HepG2 (cell line): ENCODE measurements around the gene ITK. TPM values are rescaled to one million over a fixed set of nuclear protein-coding genes. Genes with fewer than 3 reads are reported as not detected.

Experiments
- ATAC-seq: fragments of 200-7000 bp; cut with Tn5 transposase; 3 replicates; pipeline ENCODE4 v1.9.1; 2020; ENCODE audit warnings: mild to moderate bottlenecking, moderate library complexity
- BruUV-seq: library from RNA; stranded (reverse); fragments of 400-500 nt; replicated peaks from 2 replicates; lab custom pipeline; 2021; lab: Mats Ljungman, UMichigan
- CTCF ChIA-PET: fragments of 300-600 bp; formaldehyde crosslinking; extraction: SDS; loops from one replicate; lab custom pipeline; 2021; ENCODE audit warnings: low total read pairs, inconsistent platforms, low intra/inter-chr PET ratio; lab: Yijun Ruan, JAX
- POLR2A ChIA-PET: fragments of 350-600 bp; sonication (Branson Sonifier 250); formaldehyde crosslinking; loops from one replicate; lab custom pipeline; 2020; ENCODE audit warnings: antibody characterized with exemption, inconsistent platforms; lab: Yijun Ruan, JAX
- DNase-seq: peaks from one replicate; pipeline ENCODE4 v3.0.0-alpha.2; 2015; ENCODE audit warnings: low spot score
- FAIRE-seq: peaks from 3 replicates; lab custom pipeline; 2011; peaks lifted over from hg19 to GRCh38; lab: Jason Lieb, UNC
- H2AFZ ChIP-seq: one replicate; pipeline ENCODE4 v1.6.1; 2011; ENCODE audit warnings: low read length, inconsistent platforms
- H3K27ac ChIP-seq: fragments of 300-600 bp; 3 replicates; pipeline ENCODE4 v1.8.0; 2011; ENCODE audit warnings: mixed run types, mild to moderate bottlenecking, mixed read lengths, low read length, inconsistent platforms; ENCODE audit not compliant: insufficient read depth; ENCODE audit errors: extremely low read length
- H3K27me3 ChIP-seq, 2 experiments: fragments of 200-600 bp in 1 of 2; 2 replicates in 1 of 2; 3 replicates in 1 of 2; pipeline versions ENCODE4 v1.6.0 to v1.8.0; 2011; ENCODE audit warnings: low read length in 2 of 2, mild to moderate bottlenecking in 2 of 2, moderate library complexity in 2 of 2, inconsistent platforms in 1 of 2; ENCODE audit not compliant: insufficient read depth in 2 of 2, control insufficient read depth in 1 of 2
- H3K36me3 ChIP-seq, 2 experiments: fragments of 200-600 bp in 1 of 2; replicated peaks in 1 of 2; 2 replicates in 1 of 2; 3 replicates in 1 of 2; pipeline versions ENCODE4 v1.5.1 to v1.8.0; 2011; ENCODE audit warnings: low read length in 2 of 2, inconsistent platforms in 1 of 2; ENCODE audit not compliant: insufficient read depth in 2 of 2, control insufficient read depth in 1 of 2
- H3K4me1 ChIP-seq: 2 replicates; pipeline ENCODE4 v1.5.1; 2012; ENCODE audit warnings: low read length, inconsistent platforms; ENCODE audit not compliant: insufficient read depth
- H3K4me2 ChIP-seq: 2 replicates; pipeline ENCODE4 v1.6.0; 2011; ENCODE audit warnings: low read depth, low read length, inconsistent platforms
- H3K4me3 ChIP-seq, 3 experiments: fragments of 200-600 bp in 1 of 3; sonication (generic), shearing (Covaris generic) in 1 of 3; replicated peaks in 1 of 3; 2 replicates each; pipeline ENCODE4 v1.5.1; 2011 to 2016; ENCODE audit warnings: low read length in 3 of 3, inconsistent platforms in 2 of 3, low read depth in 2 of 3, mild to moderate bottlenecking in 2 of 3, control low read depth in 1 of 3, mixed read lengths in 1 of 3; ENCODE audit not compliant: insufficient read depth in 1 of 3
- H3K79me2 ChIP-seq: one replicate; pipeline ENCODE4 v1.6.1; 2011; ENCODE audit warnings: low read length, inconsistent platforms; ENCODE audit not compliant: insufficient read depth
- H3K9ac ChIP-seq: 2 replicates; pipeline ENCODE4 v1.6.0; 2011; ENCODE audit warnings: mild to moderate bottlenecking, low read depth, low read length, inconsistent platforms; ENCODE audit not compliant: insufficient read depth
- H3K9me3 ChIP-seq: 2 replicates; pipeline ENCODE4 v1.5.1; 2012; ENCODE audit warnings: mild to moderate bottlenecking, low read length
- H4K20me1 ChIP-seq: 2 replicates; pipeline ENCODE4 v1.6.0; 2011; ENCODE audit warnings: inconsistent platforms, mild to moderate bottlenecking, low read length, moderate library complexity; ENCODE audit not compliant: insufficient read depth
- FOXK1 ChIP-seq: sonication (generic); formaldehyde crosslinking; IDR thresholded peaks from 2 replicates; pipeline ENCODE4 v1.4.0; 2020; ENCODE audit warnings: low read depth, missing genetic modification reagents, borderline replicate concordance
- HMG20A ChIP-seq: IDR thresholded peaks from 2 replicates; pipeline ENCODE4 v1.6.1; 2016; ENCODE audit warnings: borderline replicate concordance
- KDM1A ChIP-seq: IDR thresholded peaks from 2 replicates; pipeline ENCODE4 v1.6.1; 2016; ENCODE audit warnings: missing compliant biosample characterization
- KDM4B ChIP-seq: sonication (generic); formaldehyde crosslinking; IDR thresholded peaks from 2 replicates; pipeline ENCODE4 v1.4.0; 2020; ENCODE audit warnings: missing genetic modification reagents
- KMT2A ChIP-seq: sonication (generic); formaldehyde crosslinking; IDR thresholded peaks from 2 replicates; pipeline ENCODE4 v1.4.0; 2020; ENCODE audit warnings: missing genetic modification reagents
- LRRFIP1 ChIP-seq: sonication (generic); formaldehyde crosslinking; conservative IDR thresholded peaks from 2 replicates; pipeline ENCODE4 v1.4.0; 2020; ENCODE audit warnings: missing genetic modification reagents
- NRL ChIP-seq: sonication (generic); formaldehyde crosslinking; IDR thresholded peaks from 2 replicates; pipeline ENCODE4 v1.5.0; 2020; ENCODE audit warnings: missing genetic modification reagents, mild to moderate bottlenecking, moderate library complexity, borderline replicate concordance
- RELA ChIP-seq: sonication (generic); formaldehyde crosslinking; IDR thresholded peaks from 2 replicates; pipeline ENCODE4 v1.4.0; 2020; ENCODE audit warnings: missing genetic modification reagents
- ZFY ChIP-seq: sonication (generic); formaldehyde crosslinking; IDR thresholded peaks from 2 replicates; pipeline ENCODE4 v1.4.0; 2020; ENCODE audit warnings: missing genetic modification reagents
- ZNF430 ChIP-seq: sonication (generic); formaldehyde crosslinking; IDR thresholded peaks from 2 replicates; pipeline ENCODE4 v1.9.0; 2021; ENCODE audit warnings: mild to moderate bottlenecking, missing genetic modification reagents
- ZNF678 ChIP-seq: sonication (generic); formaldehyde crosslinking; IDR thresholded peaks from 2 replicates; pipeline ENCODE4 v1.4.0; 2020; ENCODE audit warnings: mild to moderate bottlenecking, missing genetic modification reagents
- ZNF776 ChIP-seq: sonication (generic); formaldehyde crosslinking; IDR thresholded peaks from 2 replicates; pipeline ENCODE4 v1.4.0; 2020; ENCODE audit warnings: mild to moderate bottlenecking, missing genetic modification reagents
- ZNF816 ChIP-seq: sonication (generic); formaldehyde crosslinking; IDR thresholded peaks from 2 replicates; pipeline ENCODE4 v1.8.0; 2022; ENCODE audit warnings: missing genetic modification reagents, mild to moderate bottlenecking, borderline replicate concordance
- ZNF879 ChIP-seq: sonication (generic); formaldehyde crosslinking; IDR thresholded peaks from 2 replicates; pipeline ENCODE4 v1.8.1; 2023; ENCODE audit warnings: missing genetic modification reagents
- WGBS: methylation state at CpG from one replicate; pipeline ENCODE4 v1.1.6; 2017; ENCODE audit warnings: low lambda C conversion rate; 5-methylcytosine and 5-hydroxymethylcytosine counted together
- in situ Hi-C: cut with HindIII; loops from 2 replicates; pipeline ENCODE4 v1.10.0; 2017; ENCODE audit warnings: low pct_unique_long_range_greater_than_20kb; ENCODE audit not compliant: extremely low pct_ligation_motif_present
- intact Hi-C: fragments of 100-400 bp; cut with micrococcal nuclease; formaldehyde crosslinking; loops from one replicate; pipeline ENCODE4 v1.10.0; 2022; ENCODE audit not compliant: unreplicated experiment
- polyA plus RNA-seq, 8 experiments: library from polyadenylated mRNA; depleted of rRNA in 3 of 8; stranded (reverse) in 7 of 8; unstranded in 1 of 8; fragments of >200 nt; fragmentation: Illumina TruSeq in 4 of 8; extraction: Trizol in 4 of 8; gene quantifications; 2 replicates each; pipeline versions ENCODE4 v1.2.1 to v1.2.3, GENCODE V29; 2011 to 2016; ENCODE audit warnings: low read depth in 4 of 8, missing spikeins in 1 of 8, mixed read lengths in 1 of 8; ENCODE audit not compliant: insufficient read depth in 1 of 8
- total RNA-seq, 5 experiments: library from RNA; depleted of rRNA; stranded (reverse); fragments of >200 nt; fragmentation: Illumina TruSeq; extraction: Trizol; gene quantifications; 2 replicates each; pipeline ENCODE4 v1.2.3, GENCODE V29; 2016; ENCODE audit warnings: low read depth in 1 of 5

ITK gene
- total and polyA plus RNA-seq, 2 of the 13 experiments (the other 11 are each of a cell fraction or from before 2014, with no cell fraction given), result 0.01 TPM; not detected in 1

- intact Hi-C loops, result no loop called here
- Histone ChIP-seq H3K4me3 (no peak overlapping the region), H3K36me3 (no peaks in the 10 kb centered on the region)
- FAIRE-seq (no peak), DNase-seq (no peak), ATAC-seq (no peak)
- CTCF ChIA-PET, result no interaction called here
- no peak for TF ChIP-seq ZNF430 (CRISPR knock-in tag)
- no peak for TF ChIP-seq HMG20A (CRISPR knock-in tag)
- no peak for TF ChIP-seq ZNF879
- no peak for TF ChIP-seq ZNF678 (CRISPR knock-in tag)
- TF ChIP-seq ZFY (CRISPR knock-in tag), result no peak
- TF ChIP-seq KDM1A, result no peak
- TF ChIP-seq FOXK1, result no peak
- no peak for TF ChIP-seq ZNF816 (CRISPR knock-in tag)
- TF ChIP-seq RELA (CRISPR knock-in tag), result no peak
- no peak for TF ChIP-seq KMT2A (CRISPR knock-in tag)
- TF ChIP-seq ZNF776 (CRISPR knock-in tag), result no peak
- no peak for TF ChIP-seq NRL
- TF ChIP-seq, all 625 proteins: peak for 0
- Histone ChIP-seq H3K4me1 (no peaks in the 10 kb centered on the region), H3K27ac (no peak overlapping the region), H3K9ac (no peak overlapping the region), H3K4me2 (no peak overlapping the region), H3K27me3 (no peaks in the 10 kb centered on the region), H2AFZ (no peak overlapping the region), H4K20me1 (no peaks in the 10 kb centered on the region), H3K79me2 (no peaks in the 10 kb centered on the region), H3K9me3 (no peaks in the 10 kb centered on the region)
- no TSS peak for BruUV-seq
- 80% methylated on average over 7 of the region's 8 CpGs for WGBS
- in situ Hi-C loops, result no loop called here
- POLR2A ChIA-PET, result no interaction called here
Observed at GRCh38 chr5:157175071-157175612, 5.5 kb upstream of the ITK start.

GRCh38 chr5:157177953-157178352 lies 2.7 kb upstream of the ITK start:
- ChIA-PET CTCF (no interaction called here), POLR2A (no interaction called here)
- Histone ChIP-seq H3K4me3 (no peak overlapping the region), H3K36me3 (no peaks in the 10 kb centered on the region), H2AFZ (no peak overlapping the region), H4K20me1 (no peaks in the 10 kb centered on the region), H3K4me1 (no peaks in the 10 kb centered on the region), H3K9me3 (no peaks in the 10 kb centered on the region), H3K4me2 (no peak overlapping the region), H3K9ac (no peak overlapping the region), H3K27me3 (no peaks in the 10 kb centered on the region), H3K79me2 (no peaks in the 10 kb centered on the region), H3K27ac (no peak overlapping the region)
- intact Hi-C loops (no loop called here), in situ Hi-C loops (no loop called here)
- DNase-seq (no peak), ATAC-seq (no peak), FAIRE-seq (no peak)
- no TSS peak for BruUV-seq
- WGBS, result 1% methylated on average over 6 of the region's 6 CpGs
- no peak for TF ChIP-seq KDM4B
- no peak for TF ChIP-seq LRRFIP1 (CRISPR knock-in tag)
